ENCODE data around the gene NAA11.

DNA sequence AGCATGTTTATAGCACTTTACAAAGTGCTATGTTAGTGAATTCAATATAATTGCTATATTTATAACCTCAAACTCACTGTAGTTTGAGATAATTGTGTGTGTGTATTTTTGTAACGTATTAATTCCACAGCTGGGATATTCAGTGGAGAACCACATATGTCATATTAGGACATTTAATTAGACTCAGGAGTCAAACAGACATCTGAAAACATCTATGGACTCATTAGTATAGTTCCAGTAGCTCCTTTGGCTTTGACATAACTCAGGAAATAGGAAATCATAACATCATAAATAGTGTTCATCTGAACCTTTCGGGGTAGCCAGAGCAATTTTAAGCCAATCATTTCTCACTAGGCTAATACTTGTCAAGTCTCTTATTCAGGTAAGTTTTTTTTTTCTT is 38.8 kb downstream of the NAA11 start:
- TF ChIP-seq CEBPB (IDR thresholded peaks at IDR 0.05): no peak
- TF ChIP-seq MYC (IDR thresholded peaks at IDR 0.05; ENCODE audit: borderline replicate concordance, low read length): no peak
- TF ChIP-seq, protein P1, sequence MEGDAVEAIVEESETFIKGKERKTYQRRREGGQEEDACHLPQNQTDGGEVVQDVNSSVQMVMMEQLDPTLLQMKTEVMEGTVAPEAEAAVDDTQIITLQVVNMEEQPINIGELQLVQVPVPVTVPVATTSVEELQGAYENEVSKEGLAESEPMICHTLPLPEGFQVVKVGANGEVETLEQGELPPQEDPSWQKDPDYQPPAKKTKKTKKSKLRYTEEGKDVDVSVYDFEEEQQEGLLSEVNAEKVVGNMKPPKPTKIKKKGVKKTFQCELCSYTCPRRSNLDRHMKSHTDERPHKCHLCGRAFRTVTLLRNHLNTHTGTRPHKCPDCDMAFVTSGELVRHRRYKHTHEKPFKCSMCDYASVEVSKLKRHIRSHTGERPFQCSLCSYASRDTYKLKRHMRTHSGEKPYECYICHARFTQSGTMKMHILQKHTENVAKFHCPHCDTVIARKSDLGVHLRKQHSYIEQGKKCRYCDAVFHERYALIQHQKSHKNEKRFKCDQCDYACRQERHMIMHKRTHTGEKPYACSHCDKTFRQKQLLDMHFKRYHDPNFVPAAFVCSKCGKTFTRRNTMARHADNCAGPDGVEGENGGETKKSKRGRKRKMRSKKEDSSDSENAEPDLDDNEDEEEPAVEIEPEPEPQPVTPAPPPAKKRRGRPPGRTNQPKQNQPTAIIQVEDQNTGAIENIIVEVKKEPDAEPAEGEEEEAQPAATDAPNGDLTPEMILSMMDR (IDR thresholded peaks at IDR 0.05): no peak
- no peak for TF ChIP-seq RAD21 (conservative IDR thresholded peaks at IDR 0.05 in 1 of 2, IDR thresholded peaks at IDR 0.05 in 1 of 2)
- no peak for TF ChIP-seq EP300 (IDR thresholded peaks at IDR 0.05)
- TF ChIP-seq RNF2 (IDR thresholded peaks at IDR 0.05; ENCODE audit: borderline replicate concordance, low read depth): no peak
- no peak for TF ChIP-seq MAZ (IDR thresholded peaks at IDR 0.05; ENCODE audit: borderline replicate concordance, low read depth, low read length)
- TF ChIP-seq JUN (IDR thresholded peaks at IDR 0.05): no peak
- TF ChIP-seq CHD4 (IDR thresholded peaks at IDR 0.05; ENCODE audit: borderline replicate concordance): no peak
- TF ChIP-seq PBX3 (IDR thresholded peaks at IDR 0.05): no peak
- no peak for TF ChIP-seq SMC3 (IDR thresholded peaks at IDR 0.05)
- no peak for TF ChIP-seq PHF8 (IDR thresholded peaks at IDR 0.05; ENCODE audit: borderline replicate concordance, low read depth)
- TF ChIP-seq MAX (IDR thresholded peaks at IDR 0.05): no peak
